Measurements from ENCODE around the gene SPTLC3.

GRCh38 chr20:13120471-13120870 lies 111.7 kb downstream of the SPTLC3 start:
- no peak for TF ChIP-seq CTCF (IDR thresholded peaks at IDR 0.05; ENCODE audit: low read depth, low read length, poor library complexity, severe bottlenecking)
- no peak for TF ChIP-seq EZH2phosphoT487 (IDR thresholded peaks at IDR 0.05; ENCODE audit: borderline replicate concordance, low read length)
